Measurements from ENCODE around the gene RECQL. TPM values are rescaled to one million over a fixed set of nuclear protein-coding genes. Genes with fewer than 3 reads are reported as not detected.

The RECQL gene
- polyA plus RNA-seq, 1 of the 3 experiments (the other 2 are of a cell fraction) = 14.6 TPM

DNA sequence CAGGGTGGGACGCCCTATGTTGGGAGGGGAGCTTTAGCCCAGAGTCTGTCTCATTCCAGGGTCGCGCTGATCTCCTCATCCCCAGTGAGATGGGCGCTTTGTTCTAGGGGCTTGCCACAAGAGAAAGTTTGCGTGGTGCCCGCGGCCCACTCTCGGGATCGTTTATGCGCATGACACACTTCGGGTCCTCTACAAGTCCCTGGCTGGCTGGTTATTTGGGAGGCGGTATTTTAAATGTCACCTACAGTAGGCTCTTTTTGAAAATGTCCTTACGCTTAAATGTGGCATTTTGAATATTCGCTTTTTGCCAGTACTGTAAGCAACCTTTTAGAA is 695 bp upstream of the RECQL start:
- no peaks in the 10 kb centered on the region for H3K9me3 ChIP-seq
- peaks cover 23 to 32% of the 10 kb centered on the region in 2 experiments for H3K36me3 ChIP-seq (replicated peaks in 1 of 2; ENCODE audit: control insufficient read depth in 1 of 2, insufficient read depth in 2 of 2, low read length in 1 of 2)
- H3K79me2 ChIP-seq (ENCODE audit: insufficient read depth) = peaks cover 94% of the 10 kb centered on the region
- H3K27me3 ChIP-seq (ENCODE audit: insufficient read depth) = no peaks in the 10 kb centered on the region
- H3F3A ChIP-seq (replicated peaks; ENCODE audit: insufficient read depth) = peaks cover 5% of the 10 kb centered on the region
- H3K4me2 ChIP-seq = peak overlapping the region; percentile 85
- H2AFZ ChIP-seq (ENCODE audit: low read depth) = peak overlapping the region; percentile 74; the same call in 1 of the 2 replicates
- peak overlapping the region; percentile 98 for H3K9ac ChIP-seq
- no peak for TF ChIP-seq SMC3 (IDR thresholded peaks at IDR 0.05; ENCODE audit: low read depth, low read length)
- 0 out of 2 replicates have a peak, but pooled peaks have one; percentile 19 for TF ChIP-seq NRF1 (IDR thresholded peaks at IDR 0.05; ENCODE audit: low read depth, low read length)
- H3K4me1 ChIP-seq (ENCODE audit: control insufficient read depth in 1 of 2, insufficient read depth in 2 of 2, low read depth in 1 of 2, low read length in 1 of 2) = peaks cover 17% of the 10 kb centered on the region in 2 experiments; a peak in 3 of 4 replicates
- ChIA-PET POLR2A (interaction anchor here (0.6 to 1.6 kb wide), 4 partner anchors 65 to 544 kb away, joined by 3 to 8 read pairs (median 6); partner anchors contain the start of genes CMAS, LDHB and PYROXD1), CTCF (no interaction called here)
- under 1% methylated on average over 8 of the region's 14 CpGs for WGBS (ENCODE audit: low lambda C conversion rate)
- H3K9me2 ChIP-seq = no peaks in the 10 kb centered on the region
- peak overlapping the region; percentile 72 to 94 for H3K27ac ChIP-seq (ENCODE audit: low read depth in 2 of 2, low read length in 1 of 2)
- H4K20me1 ChIP-seq (ENCODE audit: insufficient read depth) = peaks cover 45% of the 10 kb centered on the region
- no peak for DNase-seq
- peak overlapping the region; percentile 90 to 98 for H3K4me3 ChIP-seq (ENCODE audit: low read depth in 2 of 2, low read length in 1 of 2)

DNA sequence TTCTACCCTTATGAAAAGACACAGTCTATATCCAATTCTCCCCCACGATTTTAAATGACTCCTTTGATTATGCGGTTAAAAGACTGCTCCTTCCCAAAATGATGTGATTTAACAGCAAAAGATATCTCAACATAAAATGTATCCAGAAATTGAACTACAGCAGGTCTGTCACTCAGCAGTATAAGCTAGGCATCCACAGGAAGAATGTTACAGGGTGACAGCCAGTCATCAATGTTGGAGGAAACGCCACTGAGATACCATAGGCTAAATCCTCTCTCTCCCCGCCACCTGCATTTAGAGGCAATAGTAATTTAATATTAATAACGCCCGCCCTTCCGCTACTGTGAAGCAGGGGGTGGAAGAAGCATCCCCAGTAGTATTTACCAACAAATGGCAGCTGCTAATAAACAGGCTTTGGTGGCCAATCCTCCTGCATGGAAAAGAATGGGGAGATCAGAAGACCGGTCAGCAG is 613 bp downstream of the RECQL start:
- Histone ChIP-seq H3F3A (replicated peaks; ENCODE audit: insufficient read depth) (peaks cover 5% of the 10 kb centered on the region), H3K27ac (ENCODE audit: low read depth in 2 of 2, low read length in 1 of 2) (peak overlapping the region; percentile 78 to 94), H2AFZ (ENCODE audit: low read depth) (peak overlapping the region; percentile 81), H3K36me3 (replicated peaks in 1 of 2; ENCODE audit: control insufficient read depth in 1 of 2, insufficient read depth in 2 of 2, low read length in 1 of 2) (peaks cover 36% of the 10 kb centered on the region in 2 experiments), H3K4me1 (ENCODE audit: control insufficient read depth in 1 of 2, insufficient read depth in 2 of 2, low read depth in 1 of 2, low read length in 1 of 2) (peaks cover 17% of the 10 kb centered on the region in 2 experiments; a peak in 3 of 4 replicates), H3K79me2 (ENCODE audit: insufficient read depth) (peaks cover 90% of the 10 kb centered on the region), H3K27me3 (ENCODE audit: insufficient read depth) (no peaks in the 10 kb centered on the region), H3K4me3 (ENCODE audit: low read depth in 2 of 2, low read length in 1 of 2) (peak overlapping the region; percentile 90 to 98), H3K4me2 (peak overlapping the region; percentile 75), H4K20me1 (ENCODE audit: insufficient read depth) (peaks cover 33% of the 10 kb centered on the region), H3K9me3 (no peaks in the 10 kb centered on the region), H3K9ac (peak overlapping the region; percentile 98), H3K9me2 (no peaks in the 10 kb centered on the region)
- ChIA-PET POLR2A (interaction anchor here (1.6 kb wide), 1 partner anchor 63 kb away, joined by 8 read pairs; the partner anchor contains the start of gene PYROXD1), CTCF (interaction anchor here (1.2 to 1.3 kb wide), 3 partner anchors 20 to 76 kb away, joined by 3 to 4 read pairs (median 4); no protein-coding TSS in a partner anchor)
- 2% methylated on average over 7 of the region's 8 CpGs for WGBS (ENCODE audit: low lambda C conversion rate)
- 0 out of 2 replicates have a peak, but pooled peaks have one; percentile 8 for TF ChIP-seq TAF1 (IDR thresholded peaks at IDR 0.05; ENCODE audit: borderline replicate concordance, low read depth, low read length)
- TF ChIP-seq CHD2 (IDR thresholded peaks at IDR 0.05; ENCODE audit: low read length, partially characterized antibody) = no peak
- no peak for DNase-seq

DNA sequence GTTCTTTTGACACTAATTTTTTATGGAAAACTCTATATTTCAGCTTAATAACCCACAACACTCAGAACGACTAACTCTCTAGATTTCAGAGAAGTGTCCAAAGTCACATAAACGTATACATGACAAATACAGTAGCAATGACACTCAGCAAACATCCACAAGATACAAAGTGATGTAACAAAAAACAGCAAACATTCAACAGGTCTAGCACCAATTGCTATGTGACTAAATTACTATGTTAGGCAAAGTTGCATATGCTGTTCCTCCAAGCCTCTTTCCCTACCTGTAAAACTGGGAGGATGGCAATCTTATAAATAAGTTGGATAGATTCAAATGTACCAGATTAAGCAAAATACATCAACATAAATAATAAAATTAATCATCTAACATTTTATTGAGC is 1.7 kb downstream of the RECQL start:
- CTCF ChIA-PET = interaction anchor here (1.3 kb wide), 1 partner anchor 19 kb away, joined by 4 read pairs; no protein-coding TSS in a partner anchor
- Histone ChIP-seq H3K4me1 (ENCODE audit: control insufficient read depth in 1 of 2, insufficient read depth in 2 of 2, low read depth in 1 of 2, low read length in 1 of 2) (peaks cover 17% of the 10 kb centered on the region in 2 experiments; a peak in 3 of 4 replicates), H2AFZ (ENCODE audit: low read depth) (no peak overlapping the region), H3K4me2 (peak overlapping the region; percentile 75), H3K36me3 (replicated peaks in 1 of 2; ENCODE audit: control insufficient read depth in 1 of 2, insufficient read depth in 2 of 2, low read length in 1 of 2) (peaks cover 38 to 44% of the 10 kb centered on the region in 2 experiments), H3F3A (replicated peaks; ENCODE audit: insufficient read depth) (peaks cover 5% of the 10 kb centered on the region), H3K9me3 (no peaks in the 10 kb centered on the region), H4K20me1 (ENCODE audit: insufficient read depth) (peaks cover 23% of the 10 kb centered on the region), H3K9me2 (no peaks in the 10 kb centered on the region), H3K27me3 (ENCODE audit: insufficient read depth) (no peaks in the 10 kb centered on the region), H3K4me3 (ENCODE audit: low read depth in 2 of 2, low read length in 1 of 2) (peak overlapping the region; percentile 90 to 98; a peak in 3 of 4 replicates), H3K9ac (peak overlapping the region; percentile 98; the same call in 1 of the 2 replicates), H3K79me2 (ENCODE audit: insufficient read depth) (peaks cover 83% of the 10 kb centered on the region), H3K27ac (ENCODE audit: low read depth in 2 of 2, low read length in 1 of 2) (no peak overlapping the region)
- POLR2A ChIA-PET = no interaction called here
- TF ChIP-seq YY1 (IDR thresholded peaks at IDR 0.05; ENCODE audit: low read depth) (no peak), EZH2phosphoT487 (IDR thresholded peaks at IDR 0.05; ENCODE audit: borderline replicate concordance, low read depth) (no peak), RAD21 (IDR thresholded peaks at IDR 0.05; ENCODE audit: low read length) (no peak), FOXJ3 (CRISPR knock-in tag; IDR thresholded peaks at IDR 0.05) (no peak), POLR2AphosphoS5 (IDR thresholded peaks at IDR 0.05; ENCODE audit: low read depth, low read length) (no peak), RCOR1 (IDR thresholded peaks at IDR 0.05; ENCODE audit: low read length) (no peak), GABPA (IDR thresholded peaks at IDR 0.05; ENCODE audit: low read depth) (no peak), TAF1 (IDR thresholded peaks at IDR 0.05; ENCODE audit: borderline replicate concordance, low read depth, low read length) (no peak), TCF12 (IDR thresholded peaks at IDR 0.05) (no peak), NRF1 (IDR thresholded peaks at IDR 0.05; ENCODE audit: low read depth, low read length) (no peak), ELF1 (IDR thresholded peaks at IDR 0.05) (no peak), RFX5 (IDR thresholded peaks at IDR 0.05; ENCODE audit: low read length) (no peak), JUND (IDR thresholded peaks at IDR 0.05) (no peak)
- TF ChIP-seq, protein P1, sequence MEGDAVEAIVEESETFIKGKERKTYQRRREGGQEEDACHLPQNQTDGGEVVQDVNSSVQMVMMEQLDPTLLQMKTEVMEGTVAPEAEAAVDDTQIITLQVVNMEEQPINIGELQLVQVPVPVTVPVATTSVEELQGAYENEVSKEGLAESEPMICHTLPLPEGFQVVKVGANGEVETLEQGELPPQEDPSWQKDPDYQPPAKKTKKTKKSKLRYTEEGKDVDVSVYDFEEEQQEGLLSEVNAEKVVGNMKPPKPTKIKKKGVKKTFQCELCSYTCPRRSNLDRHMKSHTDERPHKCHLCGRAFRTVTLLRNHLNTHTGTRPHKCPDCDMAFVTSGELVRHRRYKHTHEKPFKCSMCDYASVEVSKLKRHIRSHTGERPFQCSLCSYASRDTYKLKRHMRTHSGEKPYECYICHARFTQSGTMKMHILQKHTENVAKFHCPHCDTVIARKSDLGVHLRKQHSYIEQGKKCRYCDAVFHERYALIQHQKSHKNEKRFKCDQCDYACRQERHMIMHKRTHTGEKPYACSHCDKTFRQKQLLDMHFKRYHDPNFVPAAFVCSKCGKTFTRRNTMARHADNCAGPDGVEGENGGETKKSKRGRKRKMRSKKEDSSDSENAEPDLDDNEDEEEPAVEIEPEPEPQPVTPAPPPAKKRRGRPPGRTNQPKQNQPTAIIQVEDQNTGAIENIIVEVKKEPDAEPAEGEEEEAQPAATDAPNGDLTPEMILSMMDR (IDR thresholded peaks at IDR 0.05) = no peak
- DNase-seq = no peak
- WGBS (ENCODE audit: low lambda C conversion rate) = 37% methylated on average over 2 of the region's 2 CpGs

Data from SK-N-SH (cell line).